Measurements from ENCODE around the gene CEP57.
A peak's percentile ranks its signal among the peaks of the same experiment; 100 is the strongest.

CEP57 gene

DNA sequence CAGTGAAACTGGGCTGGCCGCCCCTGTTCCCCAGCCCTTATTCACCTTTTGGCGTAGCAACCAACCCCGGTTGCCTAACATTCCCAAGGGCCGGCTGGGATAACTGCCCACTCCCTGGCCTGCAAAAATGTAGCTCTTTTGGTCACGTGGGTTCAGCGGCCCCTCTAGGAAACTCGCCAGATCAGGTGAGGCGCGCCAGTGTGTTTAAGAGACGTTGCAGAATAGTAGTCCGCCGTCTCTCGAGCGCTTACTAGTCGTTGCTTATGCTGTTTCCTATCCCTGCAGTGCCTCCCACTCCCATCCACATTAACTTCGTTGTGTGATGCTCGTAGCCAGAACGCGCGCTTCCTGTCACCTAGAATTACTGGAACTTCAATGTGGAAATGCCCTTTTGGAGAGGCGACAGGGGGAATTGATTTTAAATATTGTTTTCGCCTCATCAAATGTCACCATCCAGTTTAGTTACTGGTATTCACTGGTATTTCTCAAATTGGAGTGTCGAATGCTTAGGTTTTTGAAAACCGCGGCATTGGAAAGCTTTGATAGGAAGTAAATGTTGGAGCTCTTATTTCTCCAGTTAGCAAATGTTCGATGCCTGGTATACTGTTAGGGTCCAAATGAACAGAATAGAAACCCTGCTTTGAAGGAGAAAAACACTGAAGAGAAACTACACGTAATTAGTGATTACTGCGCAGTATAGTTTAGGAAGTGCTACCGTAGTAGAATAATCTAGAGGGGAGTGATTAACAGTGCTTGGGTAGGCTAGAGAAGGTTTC, 823 bp downstream of the CEP57 start:
- TF ChIP-seq, protein P1, sequence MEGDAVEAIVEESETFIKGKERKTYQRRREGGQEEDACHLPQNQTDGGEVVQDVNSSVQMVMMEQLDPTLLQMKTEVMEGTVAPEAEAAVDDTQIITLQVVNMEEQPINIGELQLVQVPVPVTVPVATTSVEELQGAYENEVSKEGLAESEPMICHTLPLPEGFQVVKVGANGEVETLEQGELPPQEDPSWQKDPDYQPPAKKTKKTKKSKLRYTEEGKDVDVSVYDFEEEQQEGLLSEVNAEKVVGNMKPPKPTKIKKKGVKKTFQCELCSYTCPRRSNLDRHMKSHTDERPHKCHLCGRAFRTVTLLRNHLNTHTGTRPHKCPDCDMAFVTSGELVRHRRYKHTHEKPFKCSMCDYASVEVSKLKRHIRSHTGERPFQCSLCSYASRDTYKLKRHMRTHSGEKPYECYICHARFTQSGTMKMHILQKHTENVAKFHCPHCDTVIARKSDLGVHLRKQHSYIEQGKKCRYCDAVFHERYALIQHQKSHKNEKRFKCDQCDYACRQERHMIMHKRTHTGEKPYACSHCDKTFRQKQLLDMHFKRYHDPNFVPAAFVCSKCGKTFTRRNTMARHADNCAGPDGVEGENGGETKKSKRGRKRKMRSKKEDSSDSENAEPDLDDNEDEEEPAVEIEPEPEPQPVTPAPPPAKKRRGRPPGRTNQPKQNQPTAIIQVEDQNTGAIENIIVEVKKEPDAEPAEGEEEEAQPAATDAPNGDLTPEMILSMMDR (IDR thresholded peaks at IDR 0.05; ENCODE audit: low read depth, low read length) = no peak

DNA sequence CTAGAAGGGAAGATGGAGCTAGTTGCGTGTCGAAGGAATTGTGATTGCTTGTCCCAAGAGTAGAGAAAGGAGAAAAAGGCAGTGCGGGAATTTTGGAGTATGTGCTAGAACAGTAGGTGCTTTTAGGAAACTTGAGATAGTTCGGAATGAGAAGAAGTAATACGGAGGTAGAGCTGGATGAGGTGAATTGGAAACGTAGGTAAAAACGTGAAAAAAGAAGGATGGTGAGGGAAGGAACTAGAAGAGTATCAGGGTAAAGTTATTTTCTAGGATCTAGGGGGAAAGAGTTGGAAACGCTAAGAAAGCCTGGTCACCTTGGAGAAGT, 1.4 kb downstream of the CEP57 start:
- H3K4me3 ChIP-seq (ENCODE audit: low read depth, low read length) = peak overlapping the region; percentile 93
- TF ChIP-seq, protein P1 (IDR thresholded peaks at IDR 0.05; ENCODE audit: low read depth, low read length) = no peak

More for the DNA sequence above, 823 bp downstream of the CEP57 start:
- peak overlapping the region; percentile 93 for H3K4me3 ChIP-seq (ENCODE audit: low read depth, low read length)

DNA sequence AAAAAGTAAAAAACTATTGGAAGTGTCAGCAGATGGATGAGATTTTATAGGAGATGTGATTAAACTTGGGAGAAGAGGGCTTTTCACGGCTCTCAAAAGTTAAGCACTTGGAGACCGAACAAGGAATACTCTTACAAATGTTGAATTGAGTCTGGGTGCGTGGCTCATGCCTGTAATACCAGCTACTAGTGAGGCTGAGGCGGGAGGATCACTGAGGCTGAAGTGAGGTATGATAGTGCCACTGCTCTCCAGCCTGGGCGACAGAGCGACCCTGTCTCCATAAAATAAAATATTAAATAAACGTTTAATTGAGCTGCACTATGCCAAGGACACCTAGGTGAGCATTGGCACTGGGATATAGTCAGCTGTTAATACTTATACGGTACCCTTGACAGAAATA, 1.9 kb downstream of the CEP57 start:
- H3K4me3 ChIP-seq (ENCODE audit: low read depth, low read length) = no peak overlapping the region
- TF ChIP-seq, protein P1 (IDR thresholded peaks at IDR 0.05; ENCODE audit: low read depth, low read length) = no peak

DNA sequence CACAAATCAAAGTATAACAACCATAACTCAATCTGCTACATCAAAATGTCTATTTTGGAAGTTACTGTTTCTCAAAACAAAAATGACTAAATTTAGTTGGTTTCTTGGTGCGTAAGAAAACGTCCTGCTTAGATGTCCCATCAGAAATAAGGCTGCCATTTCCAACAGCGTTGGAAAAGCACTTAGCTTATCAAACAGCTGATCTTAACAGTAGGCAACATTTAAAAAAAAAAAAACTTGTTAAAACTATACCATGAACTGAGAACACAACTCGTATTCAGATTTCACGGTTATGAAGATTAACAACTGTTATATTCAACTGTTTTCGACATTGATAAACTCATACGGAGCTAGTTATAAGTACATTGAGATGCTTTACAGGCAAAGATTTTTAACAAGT, 2.4 kb downstream of the CEP57 start:
- H3K4me3 ChIP-seq (ENCODE audit: low read depth, low read length) = no peak overlapping the region
- TF ChIP-seq, protein P1 (IDR thresholded peaks at IDR 0.05; ENCODE audit: low read depth, low read length) = no peak

DNA sequence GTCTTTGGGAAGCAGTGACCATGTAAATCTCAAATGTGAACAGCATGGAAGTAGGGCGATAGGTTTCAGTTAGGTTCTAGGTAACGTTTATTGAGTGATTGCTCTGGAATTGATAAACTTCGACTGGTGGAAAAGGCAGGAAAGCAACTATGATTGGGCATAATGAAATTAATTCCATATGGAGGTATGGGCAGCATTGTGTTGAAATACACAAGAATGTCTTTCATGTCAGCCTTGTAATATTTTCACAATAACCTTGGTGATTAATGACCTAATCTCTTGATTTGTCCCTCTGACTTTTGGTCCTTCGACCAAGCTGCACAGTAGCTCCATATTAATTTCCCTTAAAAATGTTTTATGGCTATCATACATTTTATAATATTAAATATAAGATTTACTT, 2.8 kb downstream of the CEP57 start:
- TF ChIP-seq, protein P1 (IDR thresholded peaks at IDR 0.05; ENCODE audit: low read depth, low read length) = no peak
- H3K4me3 ChIP-seq (ENCODE audit: low read depth, low read length) = no peak overlapping the region

DNA sequence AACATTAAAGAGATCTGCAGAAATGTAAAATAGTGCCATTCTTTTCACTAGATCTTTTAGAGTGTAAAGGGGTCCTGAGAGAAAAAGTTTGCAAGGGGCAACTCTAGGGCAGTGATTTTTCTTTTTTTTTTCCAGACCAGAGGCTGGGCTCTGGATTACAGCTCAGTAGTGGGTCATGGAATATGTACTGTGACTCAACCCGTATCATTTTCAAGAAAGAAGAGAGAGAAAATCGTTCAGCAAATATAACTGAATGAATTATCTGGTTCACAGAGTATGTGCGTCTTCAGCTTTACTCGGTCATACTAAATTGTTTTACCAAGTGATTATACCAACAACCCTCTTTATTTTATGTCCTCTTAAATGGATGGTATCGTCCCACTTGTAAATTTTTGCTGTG, 3.8 kb downstream of the CEP57 start:
- TF ChIP-seq, protein P1 (IDR thresholded peaks at IDR 0.05; ENCODE audit: low read depth, low read length) = no peak
- H3K4me3 ChIP-seq (ENCODE audit: low read depth, low read length) = no peak overlapping the region

DNA sequence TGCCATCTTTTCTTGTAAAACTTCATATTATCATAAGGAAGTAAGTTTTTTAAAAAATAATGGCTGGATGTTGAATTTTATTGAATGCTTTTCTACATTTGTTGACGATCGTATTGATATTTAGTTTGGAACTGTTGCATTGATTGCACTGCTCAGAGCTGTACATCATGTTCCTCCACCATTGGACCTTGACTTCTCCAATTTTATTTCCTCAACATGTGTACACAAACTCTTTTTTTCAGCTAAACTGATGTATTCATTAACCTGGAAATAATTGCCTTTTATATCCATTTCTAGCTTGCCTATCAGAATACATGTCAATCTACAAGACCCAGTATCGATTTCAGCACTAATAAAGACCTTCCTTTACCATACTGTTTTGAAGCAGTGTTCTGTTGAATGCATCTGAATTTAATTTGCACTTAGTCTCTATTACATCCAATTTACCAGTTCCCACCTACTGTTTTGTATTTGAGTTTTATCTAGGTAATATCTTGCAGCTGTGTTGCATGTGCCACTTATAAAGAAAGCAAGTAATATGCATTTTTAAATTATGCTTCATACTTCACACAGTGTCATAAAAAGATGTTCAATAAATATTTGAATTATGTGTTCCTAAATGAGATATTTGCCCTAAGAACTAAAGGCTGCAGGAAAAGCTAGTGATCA, 5.5 kb downstream of the CEP57 start:
- no peak overlapping the region for H3K4me3 ChIP-seq (ENCODE audit: low read depth, low read length)

More for the DNA sequence above, 5.5 kb downstream of the CEP57 start:
- TF ChIP-seq, protein P1 (IDR thresholded peaks at IDR 0.05; ENCODE audit: low read depth, low read length) = no peak

Data from WI38 (cell line).